Measurements from ENCODE around the gene DCPS.

The DCPS gene

GRCh38 chr11:126319374-126319740 lies 15.5 kb downstream of the DCPS start:
- TF ChIP-seq CTCF (IDR thresholded peaks at IDR 0.05; ENCODE audit: extremely low read depth, insufficient read depth, missing control alignments) = no peak
- no peak for DNase-seq (ENCODE audit: low spot score)
- in situ Hi-C loops (cut with MboI; ENCODE audit: low pct_unique_long_range_greater_than_20kb, low sequenced_read_pairs, unreplicated experiment) = no loop called here

DNA sequence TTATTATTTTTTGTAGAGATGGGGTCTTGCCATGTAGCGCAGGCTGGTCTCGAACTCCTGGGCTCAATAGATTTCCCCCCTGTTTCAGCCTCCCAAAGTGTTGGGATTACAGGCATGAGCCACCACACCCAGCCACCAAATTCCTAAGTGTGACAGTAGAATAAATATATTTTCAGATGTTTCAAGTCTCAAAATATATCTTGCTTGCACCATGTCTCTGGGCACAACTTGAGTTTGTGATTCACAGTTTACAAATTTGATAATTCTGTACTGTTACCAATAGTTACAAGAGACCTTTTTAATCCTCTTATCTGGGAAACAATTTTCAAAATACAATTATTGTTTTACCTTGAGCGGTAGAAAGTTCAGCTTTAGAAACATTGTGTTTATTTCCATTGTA lies 19.1 kb downstream of the DCPS start:
- in situ Hi-C loops (cut with MboI; ENCODE audit: low pct_unique_long_range_greater_than_20kb, low sequenced_read_pairs, unreplicated experiment) = no loop called here
- no peak for DNase-seq (ENCODE audit: low spot score)
- TF ChIP-seq CTCF (IDR thresholded peaks at IDR 0.05; ENCODE audit: extremely low read depth, insufficient read depth, missing control alignments) = no peak

GRCh38 chr11:126327281-126328000 lies 23.6 kb downstream of the DCPS start:
- in situ Hi-C loops (cut with MboI; ENCODE audit: low pct_unique_long_range_greater_than_20kb, low sequenced_read_pairs, unreplicated experiment) = no loop called here
- no peak for TF ChIP-seq CTCF (IDR thresholded peaks at IDR 0.05; ENCODE audit: extremely low read depth, insufficient read depth, missing control alignments)
- DNase-seq (ENCODE audit: low spot score) = no peak

DNA sequence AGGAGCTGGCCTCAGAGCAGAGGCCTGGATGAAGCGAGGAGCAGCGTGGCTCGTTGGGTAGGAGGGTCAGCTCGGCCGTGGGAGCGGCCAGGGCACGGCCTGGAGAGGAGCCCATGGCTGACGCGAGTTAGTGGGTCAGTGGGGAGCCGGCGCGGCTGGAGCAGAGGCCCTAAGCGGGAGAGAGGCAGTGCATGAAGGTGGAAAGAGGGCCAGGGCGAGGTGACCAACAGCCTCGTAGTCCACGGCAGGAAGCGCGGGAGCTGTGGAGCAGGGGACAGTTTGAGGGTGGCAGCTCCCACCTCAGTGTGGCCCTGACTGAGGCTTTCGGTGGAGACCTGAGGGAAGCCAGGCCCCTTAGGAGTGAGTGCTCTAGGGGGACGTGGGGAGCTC lies 24.1 kb downstream of the DCPS start:
- no peak for DNase-seq (ENCODE audit: low spot score)
- in situ Hi-C loops (cut with MboI; ENCODE audit: low pct_unique_long_range_greater_than_20kb, low sequenced_read_pairs, unreplicated experiment) = no loop called here
- TF ChIP-seq CTCF (IDR thresholded peaks at IDR 0.05; ENCODE audit: extremely low read depth, insufficient read depth, missing control alignments) = no peak

GRCh38 chr11:126328444-126328843 lies 24.6 kb downstream of the DCPS start:
- in situ Hi-C loops (cut with MboI; ENCODE audit: low pct_unique_long_range_greater_than_20kb, low sequenced_read_pairs, unreplicated experiment) = no loop called here
- no peak for DNase-seq (ENCODE audit: low spot score)
- TF ChIP-seq CTCF (IDR thresholded peaks at IDR 0.05; ENCODE audit: extremely low read depth, insufficient read depth, missing control alignments) = no peak

GRCh38 chr11:126328938-126329643 lies 25.2 kb downstream of the DCPS start:
- no peak for DNase-seq (ENCODE audit: low spot score)
- no peak for TF ChIP-seq CTCF (IDR thresholded peaks at IDR 0.05; ENCODE audit: extremely low read depth, insufficient read depth, missing control alignments)
- in situ Hi-C loops (cut with MboI; ENCODE audit: low pct_unique_long_range_greater_than_20kb, low sequenced_read_pairs, unreplicated experiment) = no loop called here
